GM21360 (cell line): ENCODE data around the gene DENND1A.

ENCODE experiments used
- ATAC-seq: cut with Tn5 transposase; IDR thresholded peaks from one replicate; pipeline ENCODE4 v1.9.1; 2021; ENCODE audit warnings: mild to moderate bottlenecking, moderate library complexity; ENCODE audit not compliant: unreplicated experiment

Gene DENND1A

GRCh38 chr9:123421801-123422455, 508.0 kb downstream of the DENND1A start:
- no peak for ATAC-seq

- no peak for ATAC-seq
These were observed 508.7 kb downstream of the DENND1A start for GRCh38 chr9:123421186-123421585.

- ATAC-seq = no peak
These were observed 509.3 kb downstream of the DENND1A start for GRCh38 chr9:123420592-123421111.

- no peak for ATAC-seq
These were observed 510.0 kb downstream of the DENND1A start for GRCh38 chr9:123419721-123420591.

GRCh38 chr9:123419091-123419490, 510.8 kb downstream of the DENND1A start:
- no peak for ATAC-seq

- ATAC-seq = no peak
These were observed 511.4 kb downstream of the DENND1A start for GRCh38 chr9:123418506-123418905.

GRCh38 chr9:123418052-123418430, 511.9 kb downstream of the DENND1A start:
- ATAC-seq = no peak

- ATAC-seq = no peak
These were observed 512.5 kb downstream of the DENND1A start for GRCh38 chr9:123417289-123418051.

GRCh38 chr9:123416176-123416575, 513.8 kb downstream of the DENND1A start:
- no peak for ATAC-seq

GRCh38 chr9:123414936-123415930, 514.7 kb downstream of the DENND1A start:
- no peak for ATAC-seq

- ATAC-seq = no peak
These were observed 515.7 kb downstream of the DENND1A start for GRCh38 chr9:123414204-123414603.

- no peak for ATAC-seq
These were observed 517.6 kb downstream of the DENND1A start for GRCh38 chr9:123412171-123412820.

GRCh38 chr9:123411636-123412035, 518.3 kb downstream of the DENND1A start:
- no peak for ATAC-seq

- no peak for ATAC-seq
These were observed 518.7 kb downstream of the DENND1A start for GRCh38 chr9:123411191-123411590.

- no peak for ATAC-seq
These were observed 519.5 kb downstream of the DENND1A start for GRCh38 chr9:123410281-123410910.

GRCh38 chr9:123408313-123409262, 521.3 kb downstream of the DENND1A start:
- ATAC-seq = no peak

- ATAC-seq = no peak
These were observed 522.6 kb downstream of the DENND1A start for GRCh38 chr9:123407217-123407851.
